Ishikawa (cell line): ENCODE results near the gene EFHC2.

Experiments used
- CEBPB ChIP-seq: IDR thresholded peaks from 2 replicates; pipeline ENCODE4 v1.6.1; 2012
- CREB1 ChIP-seq: IDR thresholded peaks from 2 replicates; pipeline ENCODE4 v1.6.1; 2012; ENCODE audit warnings: low read depth
- EP300 ChIP-seq: IDR thresholded peaks from 2 replicates; pipeline ENCODE4 v1.6.1; 2012; ENCODE audit warnings: borderline replicate concordance
- NFIC ChIP-seq: IDR thresholded peaks from 2 replicates; pipeline ENCODE4 v1.6.1; 2012
- RAD21 ChIP-seq: IDR thresholded peaks from 2 replicates; pipeline ENCODE4 v1.6.1; 2012; ENCODE audit warnings: low read depth
- REST ChIP-seq: IDR thresholded peaks from 2 replicates; pipeline ENCODE4 v1.6.1; 2012; ENCODE audit warnings: low read depth, mild to moderate bottlenecking
- TAF1 ChIP-seq: IDR thresholded peaks from 2 replicates; pipeline ENCODE4 v1.6.1; 2012; ENCODE audit warnings: low read depth, mild to moderate bottlenecking
- TF ChIP-seq, protein P1 (sequence below): IDR thresholded peaks from 2 replicates; pipeline ENCODE4 v1.6.1; 2012
- TF ChIP-seq, protein P2 (sequence below): IDR thresholded peaks from 2 replicates; pipeline ENCODE4 v1.6.1; 2012

GRCh38 chrX:44319550-44319949 is 23.9 kb downstream of the EFHC2 start:
- TF ChIP-seq REST (no peak), EP300 (no peak), CREB1 (no peak), TAF1 (no peak), RAD21 (no peak), CEBPB (no peak), NFIC (no peak; the same call in 1 of the 2 replicates)
- TF ChIP-seq, protein P1, sequence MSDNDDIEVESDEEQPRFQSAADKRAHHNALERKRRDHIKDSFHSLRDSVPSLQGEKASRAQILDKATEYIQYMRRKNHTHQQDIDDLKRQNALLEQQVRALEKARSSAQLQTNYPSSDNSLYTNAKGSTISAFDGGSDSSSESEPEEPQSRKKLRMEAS: no peak
- TF ChIP-seq, protein P2, sequence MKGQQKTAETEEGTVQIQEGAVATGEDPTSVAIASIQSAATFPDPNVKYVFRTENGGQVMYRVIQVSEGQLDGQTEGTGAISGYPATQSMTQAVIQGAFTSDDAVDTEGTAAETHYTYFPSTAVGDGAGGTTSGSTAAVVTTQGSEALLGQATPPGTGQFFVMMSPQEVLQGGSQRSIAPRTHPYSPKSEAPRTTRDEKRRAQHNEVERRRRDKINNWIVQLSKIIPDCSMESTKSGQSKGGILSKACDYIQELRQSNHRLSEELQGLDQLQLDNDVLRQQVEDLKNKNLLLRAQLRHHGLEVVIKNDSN: no peak
